Kidney (tissue), 14 donors: Measurements from ENCODE around the gene GK. TPM values are rescaled to one million over a fixed set of nuclear protein-coding genes. Genes with fewer than 3 reads are reported as not detected.
"Not testable (repeated sequence)": the region's sequence is repeated elsewhere in the genome, so short reads cannot be mapped to it uniquely, and the experiment has no call there.

ENCODE experiments used
- DNase-seq, 5 donors: peaks; one replicate each; pipeline ENCODE4 v3.0.0-alpha.2; 2013 to 2020
- FAIRE-seq: peaks from 2 replicates; lab custom pipeline; 2012; peaks lifted over from hg19 to GRCh38; lab: Jason Lieb, UNC
- H3K27ac ChIP-seq, 2 donors: one replicate each; pipeline ENCODE4 v1.7.0; 2013; ENCODE audit warnings: low read depth in 2 of 2, low read length in 2 of 2, inconsistent platforms in 1 of 2
- H3K27me3 ChIP-seq: one replicate; pipeline ENCODE4 v1.7.1; 2013; ENCODE audit warnings: low read length, inconsistent platforms; ENCODE audit not compliant: control insufficient read depth, insufficient read depth
- H3K36me3 ChIP-seq, 3 donors: one replicate each; pipeline versions ENCODE4 v1.7.0 to v1.7.1; 2013; ENCODE audit warnings: low read length in 3 of 3, control low read depth in 1 of 3, inconsistent platforms in 1 of 3; ENCODE audit not compliant: insufficient read depth in 3 of 3, control insufficient read depth in 2 of 3
- H3K4me1 ChIP-seq, 3 donors: one replicate each; pipeline versions ENCODE4 v1.7.0 to v1.7.1; 2013; ENCODE audit warnings: low read length in 3 of 3, inconsistent platforms in 1 of 3, low read depth in 1 of 3; ENCODE audit not compliant: control insufficient read depth in 2 of 3, insufficient read depth in 2 of 3
- H3K4me3 ChIP-seq, 3 donors: one replicate each; pipeline versions ENCODE4 v1.7.0 to v1.8.1; 2013; ENCODE audit warnings: low read length in 3 of 3, control low read depth in 1 of 3, inconsistent platforms in 1 of 3
- H3K9ac ChIP-seq, 3 donors: one replicate each; pipeline versions ENCODE4 v1.7.0 to v1.7.1; 2013; ENCODE audit warnings: low read length in 3 of 3, control low read depth in 1 of 3, inconsistent platforms in 1 of 3
- H3K9me3 ChIP-seq, 3 donors: one replicate each; pipeline versions ENCODE4 v1.7.0 to v1.7.1; 2013; ENCODE audit warnings: low read length in 3 of 3, control low read depth in 1 of 3, inconsistent platforms in 1 of 3; ENCODE audit not compliant: control insufficient read depth in 2 of 3, insufficient read depth in 1 of 3
- intact Hi-C: fragments of 100-400 bp; cut with DNase I; formaldehyde crosslinking; loops from one replicate; pipeline ENCODE4 v1.11.1; 2022
- polyA plus RNA-seq: library from polyadenylated mRNA; stranded (reverse); fragments of 350-450 nt; fragmentation: Illumina TruSeq; extraction: RNeasy Lipid Tissue Mini Kit (QIAGEN cat#74804); gene quantifications from one replicate; pipeline ENCODE4 v1.2.3, GENCODE V29; 2014; ENCODE audit warnings: low read depth, low replicate concordance; ENCODE audit not compliant: insufficient read depth
- total RNA-seq: library from RNA; stranded (reverse); fragmentation: NEBNext Ultra II Directional; extraction: Animal tissue kit (Norgen Biotek cat#: 25700); gene quantifications from one replicate; pipeline ENCODE4 v1.2.1, GENCODE V29; 2021
- TF ChIP-seq, protein P1 (sequence below): IDR thresholded peaks from 3 replicates; pipeline ENCODE4 v1.5.1; 2012; ENCODE audit warnings: mild to moderate bottlenecking, moderate library complexity, borderline replicate concordance; ENCODE audit not compliant: insufficient read depth; ENCODE audit errors: extremely low read depth
- donor health status: control.
- donor health status: control.
- donor health status: control.
- donor health status: control.
- donor health status: control.
- donor health status: DM: yes; HTN: yes; CAD: no.
- donor health status: Normal renal cell carcinoma (clear cell type).

GK gene
- total and polyA plus RNA-seq, 2 donors from 2014 or later, result 12.5 to 73.8 TPM

DNA sequence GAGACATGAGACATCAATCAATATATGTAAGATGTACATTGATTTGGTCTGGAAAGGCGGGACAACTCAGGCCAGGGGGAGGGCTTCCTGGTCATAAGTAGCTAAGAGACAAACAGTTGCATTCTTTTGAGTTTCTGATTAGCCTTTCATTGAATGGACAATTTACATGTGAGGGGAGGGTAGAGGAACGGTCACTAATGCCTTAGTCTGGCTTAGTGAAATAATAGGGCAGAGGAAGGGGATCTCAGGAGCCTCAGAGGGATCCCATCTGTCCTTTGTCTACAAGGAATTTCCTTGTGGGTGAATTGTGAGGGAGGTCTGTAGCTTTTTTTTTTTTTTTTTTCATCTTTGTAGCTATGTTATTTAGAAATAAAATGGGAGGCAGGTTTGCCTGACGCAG lies 88.3 kb downstream of the GK start:
- DNase-seq, result no peak
- H3K4me3 ChIP-seq, result no peak overlapping the region
- H3K27ac ChIP-seq, result no peak overlapping the region
- H3K36me3 ChIP-seq, result no peaks in the 10 kb centered on the region
- H3K4me1 ChIP-seq, result no peaks in the 10 kb centered on the region
- TF ChIP-seq, protein P1, sequence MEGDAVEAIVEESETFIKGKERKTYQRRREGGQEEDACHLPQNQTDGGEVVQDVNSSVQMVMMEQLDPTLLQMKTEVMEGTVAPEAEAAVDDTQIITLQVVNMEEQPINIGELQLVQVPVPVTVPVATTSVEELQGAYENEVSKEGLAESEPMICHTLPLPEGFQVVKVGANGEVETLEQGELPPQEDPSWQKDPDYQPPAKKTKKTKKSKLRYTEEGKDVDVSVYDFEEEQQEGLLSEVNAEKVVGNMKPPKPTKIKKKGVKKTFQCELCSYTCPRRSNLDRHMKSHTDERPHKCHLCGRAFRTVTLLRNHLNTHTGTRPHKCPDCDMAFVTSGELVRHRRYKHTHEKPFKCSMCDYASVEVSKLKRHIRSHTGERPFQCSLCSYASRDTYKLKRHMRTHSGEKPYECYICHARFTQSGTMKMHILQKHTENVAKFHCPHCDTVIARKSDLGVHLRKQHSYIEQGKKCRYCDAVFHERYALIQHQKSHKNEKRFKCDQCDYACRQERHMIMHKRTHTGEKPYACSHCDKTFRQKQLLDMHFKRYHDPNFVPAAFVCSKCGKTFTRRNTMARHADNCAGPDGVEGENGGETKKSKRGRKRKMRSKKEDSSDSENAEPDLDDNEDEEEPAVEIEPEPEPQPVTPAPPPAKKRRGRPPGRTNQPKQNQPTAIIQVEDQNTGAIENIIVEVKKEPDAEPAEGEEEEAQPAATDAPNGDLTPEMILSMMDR, result no peak
- H3K9ac ChIP-seq, result no peak overlapping the region
- intact Hi-C loops, result no loop called here
- no peak for FAIRE-seq
- H3K27me3 ChIP-seq, result peaks cover 2% of the 10 kb centered on the region
- H3K9me3 ChIP-seq, result no peaks in the 10 kb centered on the region

DNA sequence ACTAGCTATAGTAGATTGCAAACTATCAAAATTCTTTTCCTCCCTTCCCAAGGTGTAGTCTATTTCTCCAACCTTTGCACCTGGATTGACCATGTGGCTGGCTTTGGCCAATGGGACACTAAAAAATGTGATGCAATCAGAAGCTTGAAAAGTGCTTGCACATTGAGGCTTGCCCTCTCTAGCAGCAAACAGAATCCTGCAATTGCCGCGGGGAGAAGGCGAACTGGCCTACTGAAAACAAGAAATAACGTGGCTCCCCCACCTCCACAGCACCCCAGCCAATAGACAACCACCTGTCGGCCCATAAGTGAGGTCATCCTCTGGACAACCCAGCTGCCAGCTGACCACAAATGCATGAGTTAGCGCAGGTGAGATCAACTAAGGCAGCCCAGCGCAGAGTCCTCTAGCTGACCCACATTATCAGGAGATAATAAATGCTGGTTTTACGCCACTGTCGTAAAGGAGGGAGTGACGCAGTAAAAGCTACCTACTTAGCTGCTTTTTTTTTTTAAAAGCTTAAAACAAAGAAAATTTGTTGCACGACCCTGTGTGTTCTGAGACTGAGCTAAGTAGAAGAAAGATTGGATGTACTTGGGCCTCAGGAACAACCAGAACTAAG lies 95.2 kb downstream of the GK start:
- peaks cover under 1% of the 10 kb centered on the region for H3K27me3 ChIP-seq
- DNase-seq (no peak), FAIRE-seq (no peak)
- no peaks in the 10 kb centered on the region for H3K36me3 ChIP-seq
- intact Hi-C loops, result no loop called here
- H3K9ac ChIP-seq, result no peak overlapping the region
- no peak overlapping the region for H3K27ac ChIP-seq
- H3K9me3 ChIP-seq, result no peaks in the 10 kb centered on the region
- TF ChIP-seq, protein P1, result no peak
- H3K4me1 ChIP-seq, result no peaks in the 10 kb centered on the region
- no peak overlapping the region for H3K4me3 ChIP-seq

DNA sequence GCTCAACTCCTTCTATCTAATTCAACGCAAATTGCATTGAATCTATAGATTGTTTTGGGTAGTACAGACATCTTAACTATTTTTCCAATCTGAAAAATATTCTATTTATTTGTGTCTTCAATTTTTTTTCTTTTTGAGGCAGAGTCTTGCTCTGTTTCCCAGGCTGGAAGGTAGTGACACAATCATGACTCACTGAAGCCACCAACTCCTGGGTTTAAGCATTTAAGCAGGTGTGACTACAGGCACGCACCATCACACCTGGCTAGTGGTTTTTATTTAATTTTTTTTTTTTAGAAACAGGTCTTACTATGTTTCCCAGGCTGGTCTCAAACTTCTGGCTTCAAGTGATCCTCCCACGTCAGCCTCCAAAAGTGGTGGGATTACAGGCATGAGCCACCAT lies 98.3 kb downstream of the GK start:
- FAIRE-seq, result no peak
- intact Hi-C loops, result no loop called here
- DNase-seq, result no peak
- Histone ChIP-seq H3K9ac (no peak overlapping the region), H3K27me3 (no peaks in the 10 kb centered on the region), H3K36me3 (no peaks in the 10 kb centered on the region), H3K27ac (no peak overlapping the region), H3K4me3 (no peak overlapping the region), H3K4me1 (no peaks in the 10 kb centered on the region), H3K9me3 (no peaks in the 10 kb centered on the region)
- TF ChIP-seq, protein P1, result no peak

DNA sequence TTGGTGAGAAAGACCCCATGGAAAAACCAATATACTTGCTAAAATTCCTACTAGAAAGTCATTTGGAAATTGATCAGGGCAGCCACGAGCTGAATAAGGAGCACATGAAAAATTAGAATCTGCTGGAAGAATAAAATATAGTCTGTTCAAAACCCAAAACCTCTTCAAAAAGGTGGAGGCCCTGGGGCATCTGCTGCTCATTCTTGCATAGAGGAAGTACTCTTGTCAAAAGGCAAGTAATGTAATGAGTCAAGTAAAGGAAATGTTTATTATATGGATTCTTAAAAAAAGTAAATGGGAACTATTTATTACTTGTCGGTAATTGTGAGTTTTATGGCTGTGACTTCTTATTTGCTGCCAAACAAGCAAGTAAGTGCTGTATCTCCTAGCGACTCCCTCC lies 109.5 kb downstream of the GK start:
- no peaks in the 10 kb centered on the region for H3K9me3 ChIP-seq
- intact Hi-C loops, result no loop called here
- FAIRE-seq (no peak), DNase-seq (no peak)
- no peak overlapping the region for H3K27ac ChIP-seq
- TF ChIP-seq, protein P1, result no peak
- H3K4me3 ChIP-seq, result no peak overlapping the region
- H3K36me3 ChIP-seq, result no peaks in the 10 kb centered on the region
- no peaks in the 10 kb centered on the region for H3K4me1 ChIP-seq
- no peak overlapping the region for H3K9ac ChIP-seq
- no peaks in the 10 kb centered on the region for H3K27me3 ChIP-seq

DNA sequence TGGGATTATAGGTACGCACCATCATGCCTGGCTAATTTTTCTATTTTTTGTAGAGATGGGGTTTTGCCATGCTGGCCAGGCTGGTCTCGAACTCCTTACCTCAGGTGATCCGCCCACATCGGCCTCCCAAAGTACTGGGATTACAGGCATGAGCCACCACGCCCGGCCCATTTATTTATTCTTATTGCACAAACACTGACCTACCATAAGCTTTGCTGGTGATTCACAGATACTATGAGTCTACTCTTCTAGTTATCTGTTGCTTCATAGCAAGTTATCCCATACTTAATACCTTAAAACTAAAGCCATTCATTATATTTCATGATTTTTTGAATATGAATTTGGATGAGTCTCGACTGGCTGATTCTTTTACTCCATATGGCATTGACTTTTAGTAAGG lies 120.5 kb downstream of the GK start:
- FAIRE-seq, intact Hi-C loops, H3K4me1 ChIP-seq, H3K27me3 ChIP-seq, H3K9ac ChIP-seq, H3K9me3 ChIP-seq, H3K27ac ChIP-seq, DNase-seq, H3K36me3 ChIP-seq, H3K4me3 ChIP-seq: not testable (repeated sequence)
